ENCODE data around the gene SRRM5. TPM values are rescaled to one million over a fixed set of nuclear protein-coding genes. Genes with fewer than 3 reads are reported as not detected.
"Not testable (repeated sequence)": the region's sequence is repeated elsewhere in the genome, so short reads cannot be mapped to it uniquely, and the experiment has no call there.

The SRRM5 gene
- total RNA-seq, 2 donors from 2014 or later = 0.23 to 0.38 TPM

DNA sequence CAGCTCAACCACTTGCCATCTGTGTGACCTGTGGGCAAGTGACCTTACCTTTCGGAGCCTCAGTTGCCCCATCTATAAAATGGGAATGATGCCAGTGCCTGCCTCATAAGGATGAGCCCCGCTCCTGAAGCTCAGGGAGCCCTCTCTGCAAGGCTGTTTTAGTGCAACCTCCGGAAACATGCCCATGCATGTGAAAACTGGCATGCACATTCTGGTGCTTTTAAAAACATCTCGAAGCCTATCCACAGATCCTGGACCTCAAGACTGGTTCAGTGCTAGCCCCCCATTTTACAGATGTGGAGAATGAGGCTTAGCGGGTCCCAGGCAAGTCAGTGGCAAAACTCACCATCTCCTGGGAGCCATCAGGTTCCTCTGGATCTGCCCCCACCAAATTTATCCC is 22.2 kb downstream of the SRRM5 start:
- intact Hi-C loops (cut with DNase I) = no loop called here

DNA sequence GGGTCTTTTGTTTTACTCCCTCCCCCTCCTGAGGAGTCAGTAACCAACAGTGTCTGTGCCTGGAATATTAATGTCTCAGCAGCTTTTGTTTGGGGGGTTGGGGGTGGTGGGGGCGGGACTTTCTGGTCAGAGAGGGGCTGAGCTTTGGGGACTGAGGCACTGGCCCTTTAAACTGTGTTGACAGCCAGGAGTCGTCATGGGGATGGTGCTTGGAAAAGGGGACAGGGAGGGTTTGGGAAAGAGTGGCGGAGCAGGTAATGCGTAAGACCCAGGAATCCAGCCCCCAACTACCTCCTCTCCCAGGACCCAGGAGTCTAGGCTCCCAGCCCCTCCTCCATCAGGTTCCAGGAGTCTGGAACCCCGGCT is 22.6 kb downstream of the SRRM5 start:
- intact Hi-C loops (cut with DNase I) = no loop called here
- no peak for DNase-seq (ENCODE audit: low spot score)

More for the DNA sequence above, 22.2 kb downstream of the SRRM5 start:
- no peak for DNase-seq (ENCODE audit: low spot score)

DNA sequence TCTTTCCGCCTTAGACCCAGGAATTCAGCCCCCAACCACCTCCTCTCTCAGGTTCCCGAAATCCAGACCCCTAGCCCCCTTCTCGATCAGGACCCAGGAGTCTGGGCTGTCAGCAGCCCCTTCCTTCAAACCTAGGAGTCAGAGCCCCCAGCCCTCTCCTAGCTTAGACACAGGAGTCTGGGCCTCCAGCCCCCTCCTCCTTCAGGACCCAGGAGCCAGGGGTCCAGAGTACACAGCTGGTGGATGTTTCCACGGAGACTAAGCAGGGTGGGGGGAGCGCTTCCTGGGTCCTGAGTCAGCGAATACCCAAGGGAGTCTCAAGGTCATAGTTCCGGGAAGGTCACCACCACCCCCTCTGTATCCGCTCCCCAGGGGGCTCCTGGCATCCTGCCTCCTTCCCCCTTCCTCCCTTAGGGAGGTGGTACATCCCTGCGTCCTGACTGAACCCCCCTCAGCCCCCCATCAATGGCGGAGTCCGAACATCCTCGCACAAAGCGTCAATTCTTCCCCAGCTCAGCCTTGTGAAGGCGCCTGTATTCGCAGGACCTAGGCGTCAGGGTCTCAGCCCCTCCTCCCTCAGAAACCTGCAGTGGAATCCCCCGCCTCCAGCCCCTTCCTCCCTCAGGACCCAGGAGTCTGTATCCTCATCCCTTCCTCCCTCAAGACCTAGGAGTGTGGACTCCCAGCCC is 23.1 kb downstream of the SRRM5 start:
- intact Hi-C loops (cut with DNase I) = no loop called here

DNA sequence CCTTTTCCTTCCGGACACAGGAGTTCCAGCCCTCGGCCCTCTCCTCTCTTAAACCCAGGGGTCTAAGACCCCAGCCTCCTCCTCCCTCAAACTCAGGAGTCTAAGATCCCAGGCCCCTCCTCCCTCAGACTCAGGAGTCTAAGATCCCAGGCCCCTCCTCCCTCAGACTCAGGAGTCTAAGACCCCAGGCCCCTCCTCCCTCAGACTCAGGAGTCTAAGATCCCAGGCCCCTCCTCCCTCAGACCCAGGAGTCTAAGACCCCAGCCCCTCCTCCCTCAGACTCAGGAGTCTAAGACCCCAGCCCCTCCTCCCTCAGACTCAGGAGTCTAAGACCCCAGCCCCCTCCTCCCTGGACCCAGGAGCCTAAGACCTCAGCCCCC is 23.7 kb downstream of the SRRM5 start:
- intact Hi-C loops (cut with DNase I); DNase-seq (ENCODE audit: low spot score): not testable (repeated sequence)

More for the DNA sequence above, 23.1 kb downstream of the SRRM5 start:
- DNase-seq (ENCODE audit: low spot score) = no peak

DNA sequence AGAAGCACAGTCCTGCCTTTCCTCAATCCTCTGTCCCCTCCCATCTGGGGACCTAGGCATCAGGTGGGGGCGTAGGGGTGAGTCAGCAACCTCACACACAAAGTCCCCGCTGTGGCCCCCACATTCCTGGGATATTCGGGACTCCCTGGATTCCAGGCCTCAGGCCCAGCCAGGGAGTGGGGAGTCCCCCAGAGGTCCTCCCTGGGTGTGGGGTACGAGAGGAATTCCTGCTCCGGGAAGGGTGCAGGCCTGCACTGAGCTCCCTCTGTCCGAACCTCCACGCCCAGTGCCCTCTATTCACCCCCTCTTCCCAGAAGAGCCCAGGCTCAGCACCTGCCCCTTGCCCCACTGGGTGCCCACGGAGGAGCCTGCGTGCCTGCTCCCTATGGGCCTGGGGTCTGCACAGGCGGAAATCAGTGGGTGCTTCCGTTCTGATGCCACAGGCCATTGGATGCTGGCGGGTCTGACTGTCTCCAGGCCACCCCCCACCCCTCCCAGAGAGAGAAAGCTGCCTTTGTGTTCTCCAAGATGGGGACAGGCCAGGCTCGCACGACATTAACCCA is 24.3 kb downstream of the SRRM5 start:
- DNase-seq (ENCODE audit: low spot score) = no peak
- intact Hi-C loops (cut with DNase I) = no loop called here

DNA sequence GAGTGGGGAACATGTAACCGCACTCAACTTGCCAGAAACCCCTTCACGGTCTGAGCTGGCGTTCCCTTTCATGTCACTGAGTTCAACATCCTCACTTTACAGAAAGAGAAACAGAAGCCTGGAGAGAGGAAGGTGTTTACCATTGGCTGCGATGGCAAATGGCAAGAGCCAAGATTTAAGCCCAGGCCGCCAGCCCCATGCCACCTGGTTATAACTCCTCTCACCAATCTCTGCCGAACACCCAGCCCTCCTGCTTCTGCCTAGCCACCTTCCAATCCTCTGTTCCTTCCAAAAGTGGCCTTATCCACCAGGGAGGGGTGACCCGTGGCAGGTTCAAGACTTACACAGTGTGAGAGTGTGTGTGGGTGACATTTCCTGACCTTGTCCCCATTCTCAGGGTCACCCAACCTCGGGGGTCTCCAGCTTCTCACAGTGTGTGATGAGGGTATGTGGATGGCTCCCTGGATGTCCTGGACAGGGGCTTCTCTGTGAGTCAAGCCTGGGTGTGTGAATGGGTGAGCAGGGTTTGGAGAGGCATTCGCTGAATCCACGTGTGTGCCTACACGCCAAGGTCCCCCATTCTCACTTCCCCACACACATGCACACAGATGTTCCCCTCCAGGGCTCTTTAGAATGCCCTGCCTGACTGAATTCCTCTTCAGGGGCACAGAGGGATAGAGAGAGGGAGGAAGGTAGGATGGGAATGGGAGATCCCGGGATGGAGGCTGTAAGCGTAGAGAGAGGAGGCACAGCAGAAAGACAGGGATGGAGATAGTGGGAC is 26.5 kb downstream of the SRRM5 start:
- intact Hi-C loops (cut with DNase I) = no loop called here

DNA sequence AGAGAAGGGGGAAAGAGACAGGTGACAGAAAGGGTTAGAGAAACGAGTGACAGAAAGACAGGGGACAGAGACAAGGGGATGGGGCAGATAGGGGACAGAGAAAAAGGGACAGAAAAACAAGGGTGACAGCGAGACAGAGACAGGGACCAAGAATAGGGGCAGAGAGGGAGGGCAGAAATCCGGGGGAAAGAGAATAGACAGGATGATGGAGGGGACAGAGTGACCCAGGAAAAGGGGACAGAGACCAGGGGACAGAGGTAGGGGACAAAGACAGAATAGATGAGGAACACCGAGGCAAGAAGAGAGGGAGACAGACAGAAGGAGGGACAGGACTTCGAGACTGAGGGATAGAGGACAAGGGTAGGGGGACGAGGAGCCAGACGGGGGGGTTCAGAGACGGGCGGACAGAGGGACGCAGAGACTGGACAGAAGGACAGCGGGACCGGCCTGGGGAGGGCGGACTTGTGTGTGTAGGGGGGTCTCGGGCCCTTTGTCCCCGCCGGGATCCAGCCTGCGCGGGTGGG is 27.2 kb downstream of the SRRM5 start:
- DNase-seq (ENCODE audit: low spot score) = no peak
- intact Hi-C loops (cut with DNase I) = no loop called here

More for the DNA sequence above, 26.5 kb downstream of the SRRM5 start:
- DNase-seq (ENCODE audit: low spot score) = no peak

DNA sequence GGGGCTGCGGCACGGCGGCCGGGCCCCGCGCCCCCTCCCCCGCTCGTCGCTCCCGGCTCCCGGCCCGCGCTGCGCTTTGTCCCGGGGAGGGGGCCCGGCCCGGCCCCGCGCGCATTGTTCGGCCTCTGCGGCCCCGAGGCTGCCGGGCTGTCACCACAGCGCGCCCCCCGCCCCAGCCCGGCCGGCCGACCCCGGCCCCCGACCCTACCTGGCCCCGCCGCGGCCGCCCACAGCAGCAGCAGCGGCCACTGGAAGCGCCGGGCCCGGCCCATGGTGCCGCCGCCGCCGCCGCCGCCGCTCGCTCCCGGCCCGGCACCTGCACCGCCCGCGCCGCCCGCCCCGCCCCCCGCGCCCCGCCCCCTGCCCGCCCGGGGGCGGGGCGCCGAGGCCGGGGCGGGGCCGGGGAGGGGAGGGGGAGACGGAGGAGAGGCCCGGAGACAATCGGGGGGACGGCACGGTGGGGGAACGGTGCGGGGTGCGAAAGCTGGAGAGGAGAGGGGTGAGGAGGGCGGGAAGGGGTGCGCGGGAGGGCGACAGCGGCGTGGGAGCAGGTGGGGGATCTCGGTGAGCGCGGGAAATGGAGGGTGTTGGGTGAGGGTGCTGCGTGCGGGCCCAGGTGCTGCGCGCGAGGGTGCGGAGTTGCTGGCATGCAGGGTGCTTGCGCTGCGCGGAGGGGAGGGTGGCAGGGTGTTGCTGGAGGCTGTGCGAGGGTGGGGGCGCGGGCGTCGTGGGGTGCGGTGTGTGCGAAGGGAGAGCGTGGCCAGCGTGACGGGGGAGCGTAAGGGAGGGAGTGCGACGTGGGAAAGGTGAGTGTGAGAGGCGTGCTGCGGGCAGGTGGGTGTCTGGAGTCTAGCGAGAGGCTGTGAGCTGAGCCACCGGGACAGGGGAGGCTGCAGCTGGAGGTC is 27.9 kb downstream of the SRRM5 start, which contains the start of gene CADM4:
Gene CADM4 (minus strand): TSS at position 332 of the 905 bp plus-strand sequence. CDS start 60 bp downstream, at position 272.
- intact Hi-C loops (cut with DNase I) = no loop called here
- no peak for DNase-seq (ENCODE audit: low spot score)

DNA sequence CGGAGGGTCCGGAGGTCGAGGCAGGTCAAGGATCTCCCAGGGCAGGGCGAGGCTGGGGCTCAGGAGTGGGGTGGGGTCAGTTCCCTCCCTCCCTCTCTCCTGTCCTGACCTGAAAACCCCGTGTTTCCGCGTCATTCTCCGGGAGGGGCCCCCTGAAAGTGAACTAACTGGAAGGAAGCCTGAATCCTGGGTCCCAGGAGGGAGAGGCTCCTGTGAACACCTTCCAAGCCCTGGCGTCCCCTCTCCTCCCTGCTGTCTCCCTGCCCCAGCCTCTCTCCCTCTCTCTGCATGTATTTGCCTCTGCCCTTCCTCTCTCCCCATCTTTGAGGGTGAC is 28.5 kb downstream of the SRRM5 start:
- no peak for DNase-seq (ENCODE audit: low spot score)
- intact Hi-C loops (cut with DNase I) = no loop called here

DNA sequence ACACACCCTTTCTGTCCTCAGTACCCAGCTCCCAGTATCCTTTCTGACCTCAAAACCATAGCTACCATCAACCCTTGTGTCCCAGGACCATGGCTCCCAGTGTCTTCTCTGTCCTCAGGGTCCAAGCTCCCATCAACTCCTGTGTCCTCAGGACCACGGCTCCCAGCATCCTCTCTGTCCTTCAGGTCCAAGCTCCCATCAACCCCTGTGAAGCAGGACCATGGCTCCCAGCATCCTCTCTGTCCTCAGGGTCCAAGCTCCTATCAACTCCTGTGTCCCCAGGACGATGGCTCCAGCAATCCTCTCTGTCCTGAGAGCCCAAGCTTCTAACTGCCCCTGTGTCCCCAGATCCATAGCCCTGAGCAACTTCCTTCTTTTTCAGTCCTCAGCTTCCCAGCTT is 29.4 kb downstream of the SRRM5 start:
- intact Hi-C loops (cut with DNase I) = no loop called here

DNA sequence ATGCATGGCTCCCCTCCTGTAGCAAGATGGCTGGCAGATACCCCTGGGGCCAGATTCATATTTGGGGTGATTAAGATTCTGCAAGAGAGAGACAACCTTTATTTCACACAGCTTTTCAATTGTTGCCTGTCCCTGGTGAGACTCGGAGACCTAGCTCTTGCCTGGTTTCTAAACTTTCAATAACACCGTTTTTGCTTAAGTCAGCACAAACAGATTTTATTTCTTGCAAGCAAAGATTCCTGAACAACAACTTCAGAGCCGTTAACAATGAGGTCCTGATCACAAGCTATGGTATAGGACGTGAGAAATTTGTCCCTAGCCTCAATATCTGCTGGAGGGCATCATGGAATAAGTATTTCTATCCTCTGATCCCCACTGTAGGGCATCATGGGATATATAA is 30.6 kb downstream of the SRRM5 start:
- no peak for DNase-seq (ENCODE audit: low spot score)

More for the DNA sequence above, 29.4 kb downstream of the SRRM5 start:
- no peak for DNase-seq (ENCODE audit: low spot score)

DNA sequence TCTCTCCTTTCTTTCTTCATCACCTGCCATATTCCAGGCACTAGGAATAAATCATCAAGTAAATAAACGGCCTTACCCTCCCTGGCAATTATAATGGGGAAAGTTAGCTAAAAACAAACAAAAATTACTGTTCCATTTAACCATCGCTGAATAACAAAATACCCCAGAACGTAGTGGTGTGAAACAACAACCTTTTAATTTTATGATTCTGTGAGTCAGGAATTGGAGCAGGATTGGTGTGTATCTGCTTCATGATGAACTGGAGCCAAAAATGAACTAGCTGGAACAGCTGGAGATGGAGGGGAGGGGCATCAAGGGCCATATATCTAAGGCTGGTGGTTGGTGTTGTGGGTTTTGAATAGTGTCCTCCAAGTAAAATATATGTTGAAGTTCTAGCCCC is 31.4 kb downstream of the SRRM5 start:
- DNase-seq (ENCODE audit: low spot score) = no peak
- intact Hi-C loops (cut with DNase I) = no loop called here

More for the DNA sequence above, 30.6 kb downstream of the SRRM5 start:
- intact Hi-C loops (cut with DNase I) = no loop called here

DNA sequence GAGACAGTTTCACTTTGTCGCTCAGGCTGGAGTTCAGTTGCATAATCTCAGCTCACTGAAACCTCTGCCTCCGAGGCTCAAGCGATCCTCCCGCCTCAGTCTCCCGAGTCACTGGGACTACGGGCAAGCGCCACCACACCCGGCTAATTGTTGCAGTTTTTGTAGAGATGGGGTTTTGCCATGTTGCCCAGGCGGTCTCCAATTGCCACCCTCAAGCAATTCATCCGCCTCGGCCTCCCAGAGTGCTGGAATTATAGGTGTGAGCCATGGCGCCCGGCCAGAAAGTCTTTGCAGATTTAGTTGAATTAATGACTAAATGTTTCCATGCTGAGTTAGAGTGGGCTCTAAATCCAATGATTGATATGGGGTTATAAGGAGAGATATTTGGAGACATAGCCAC is 32.3 kb downstream of the SRRM5 start:
- no peak for DNase-seq (ENCODE audit: low spot score)
- intact Hi-C loops (cut with DNase I) = no loop called here

DNA sequence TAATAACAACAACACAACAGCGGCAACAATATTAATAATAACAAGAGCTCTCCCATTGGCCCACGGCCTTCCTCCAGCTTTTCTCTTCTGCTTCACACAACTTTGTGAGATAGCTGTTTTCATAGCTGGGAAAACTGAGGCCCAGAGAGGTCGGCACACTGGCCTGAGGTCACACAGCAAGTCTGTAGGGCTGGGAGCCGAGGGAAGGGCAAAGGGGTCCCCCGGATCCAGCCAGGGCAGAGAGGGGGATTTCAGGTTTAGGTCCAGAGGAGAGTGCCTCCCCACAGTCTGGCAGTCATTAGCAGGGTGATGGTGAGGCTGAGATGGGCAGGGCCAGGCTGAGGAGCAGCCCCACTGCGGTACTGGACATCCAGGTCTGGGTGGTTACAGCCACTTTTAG is 36.7 kb downstream of the SRRM5 start:
- no peak for DNase-seq (ENCODE audit: low spot score)
- intact Hi-C loops (cut with DNase I) = no loop called here

DNA sequence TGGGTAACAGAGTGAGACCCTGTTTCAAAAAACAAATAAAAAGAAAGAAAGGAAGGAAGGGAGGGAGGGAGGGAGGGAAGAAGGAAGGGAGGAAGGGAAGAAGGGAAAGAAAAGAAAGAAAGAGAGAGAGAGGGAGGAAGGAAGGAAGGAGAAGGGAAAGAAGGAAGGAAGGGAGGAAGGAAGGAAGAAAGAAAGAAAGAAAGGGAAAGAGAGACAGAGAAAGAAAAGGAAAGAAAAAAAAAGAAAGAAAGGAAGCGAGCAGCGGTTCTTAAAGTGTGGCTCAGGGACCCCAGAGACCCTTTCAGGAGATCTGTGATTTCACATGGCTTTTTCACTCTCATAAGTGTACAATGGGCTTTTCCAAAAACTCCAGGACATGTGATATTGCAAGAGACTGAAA is 37.6 kb downstream of the SRRM5 start:
- intact Hi-C loops (cut with DNase I) = no loop called here
- no peak for DNase-seq (ENCODE audit: low spot score)

DNA sequence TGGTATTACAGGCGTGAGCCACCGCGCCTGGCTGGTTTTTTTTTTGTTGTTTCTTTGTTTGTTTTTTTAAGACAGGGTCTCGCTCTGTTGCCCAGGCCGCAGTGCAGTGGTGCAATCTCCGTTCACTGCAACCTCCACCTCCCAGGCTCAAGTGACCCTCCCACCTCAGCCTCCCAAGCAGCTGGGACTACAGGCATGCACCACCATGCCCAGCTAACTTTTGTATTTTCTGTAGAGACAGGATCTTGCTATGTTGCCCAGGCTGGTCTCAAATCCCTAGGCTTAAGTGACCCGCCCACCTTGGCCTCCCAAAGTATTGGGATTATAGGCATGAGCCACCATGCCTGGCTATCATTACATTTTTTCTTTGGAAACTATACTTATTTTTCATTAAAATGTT is 38.4 kb downstream of the SRRM5 start:
- intact Hi-C loops (cut with DNase I) = loop anchor here (5.0 to 10.0 kb wide), 2 partner anchors 95 to 1148 kb away; no protein-coding TSS in a partner anchor
- DNase-seq (ENCODE audit: low spot score) = not testable (repeated sequence)

DNA sequence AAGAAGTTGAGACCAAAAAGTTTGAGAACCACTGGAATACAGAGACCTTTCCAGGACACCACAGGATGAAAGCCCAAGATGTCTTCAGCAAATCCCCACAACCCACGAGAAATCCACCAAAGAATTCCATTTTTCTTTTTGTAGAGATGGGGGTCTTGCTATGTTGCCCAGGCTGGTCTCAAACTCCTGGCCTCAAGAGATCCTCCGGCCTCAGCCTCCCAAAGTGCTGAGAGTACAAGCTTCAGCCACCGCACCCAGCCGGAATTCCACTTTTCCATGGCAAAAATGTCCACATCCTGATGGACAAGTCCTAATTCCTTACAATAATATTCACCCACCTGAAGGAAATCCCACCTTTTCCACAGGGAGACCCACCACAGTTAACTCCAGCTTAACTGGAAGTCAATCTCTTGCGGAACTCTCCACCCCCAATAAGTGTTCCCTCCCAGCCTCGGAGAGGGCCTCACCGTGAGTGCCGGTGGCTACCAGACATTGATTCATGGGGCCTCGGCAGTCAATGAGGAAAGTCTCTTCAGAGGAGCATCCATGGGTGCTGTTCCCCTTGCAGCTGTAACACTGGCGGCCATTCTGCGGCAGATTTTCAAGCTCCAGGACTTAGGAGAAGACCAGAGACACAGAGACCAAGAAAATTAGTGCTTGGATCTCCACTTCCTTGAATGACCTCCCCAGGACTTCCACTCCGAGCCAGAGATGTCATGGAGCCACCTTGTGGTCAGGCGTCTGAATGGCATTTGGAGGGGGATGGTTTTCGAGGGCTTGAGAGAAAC is 40.1 kb downstream of the SRRM5 start:
- DNase-seq (ENCODE audit: low spot score) = no peak

DNA sequence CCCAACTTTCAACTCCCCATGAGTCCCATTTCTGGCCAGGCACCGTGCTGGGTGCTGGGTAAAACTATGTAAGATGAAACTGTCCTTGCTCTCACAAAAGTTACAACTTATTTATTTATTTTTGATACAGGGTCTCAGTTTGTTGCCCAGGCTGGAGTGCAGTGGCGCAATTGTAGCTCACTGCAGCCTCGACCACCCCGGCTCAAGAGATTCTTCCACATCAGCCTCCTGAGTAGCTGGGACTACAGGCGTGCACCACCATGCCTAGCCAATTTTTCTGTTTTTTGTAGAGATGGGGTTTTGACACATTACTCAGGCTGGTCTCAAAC is 40.6 kb downstream of the SRRM5 start:
- DNase-seq (ENCODE audit: low spot score) = no peak
- intact Hi-C loops (cut with DNase I) = loop anchor here (5.0 to 10.0 kb wide), 2 partner anchors 98 to 1150 kb away; no protein-coding TSS in a partner anchor

More for the DNA sequence above, 40.1 kb downstream of the SRRM5 start:
- intact Hi-C loops (cut with DNase I) = loop anchor here (5.0 to 10.0 kb wide), 2 partner anchors 97 to 1150 kb away; no protein-coding TSS in a partner anchor
